Islet precursor cell (in vitro differentiated cells): ENCODE measurements around the gene CDH26.

Experiments used
- DNase-seq: peaks from one replicate; pipeline ENCODE4 v3.0.0-alpha.2; 2018

Gene CDH26

GRCh38 chr20:59958123-59958522 lies at the start of gene CDH26:
Gene CDH26, plus strand, starts transcription at chr20:59958423. Its CDS starts 304 bp downstream, at chr20:59958727.
- no peak for DNase-seq

DNA sequence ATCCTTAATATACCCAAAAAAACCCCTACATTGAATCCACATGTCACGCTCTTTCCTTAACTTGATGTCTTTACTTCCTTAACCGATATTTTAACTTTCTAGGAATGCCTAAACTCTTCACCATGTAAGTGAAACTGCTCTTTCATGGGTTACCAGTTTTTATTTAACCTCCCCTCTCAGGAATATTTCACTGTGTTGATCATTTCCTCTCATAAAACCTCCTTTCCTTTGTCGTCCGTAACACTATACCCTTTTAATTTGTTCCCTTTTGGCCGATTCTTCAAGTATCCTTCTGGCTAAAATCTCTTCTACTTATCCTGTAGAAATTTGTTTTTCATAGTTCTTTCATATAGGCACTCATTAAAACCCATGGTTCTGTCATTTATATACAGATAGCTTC lies 49.4 kb upstream of the CDH26 start:
- no peak for DNase-seq

GRCh38 chr20:59911041-59911440 lies 47.2 kb upstream of the CDH26 start:
- no peak for DNase-seq

DNA sequence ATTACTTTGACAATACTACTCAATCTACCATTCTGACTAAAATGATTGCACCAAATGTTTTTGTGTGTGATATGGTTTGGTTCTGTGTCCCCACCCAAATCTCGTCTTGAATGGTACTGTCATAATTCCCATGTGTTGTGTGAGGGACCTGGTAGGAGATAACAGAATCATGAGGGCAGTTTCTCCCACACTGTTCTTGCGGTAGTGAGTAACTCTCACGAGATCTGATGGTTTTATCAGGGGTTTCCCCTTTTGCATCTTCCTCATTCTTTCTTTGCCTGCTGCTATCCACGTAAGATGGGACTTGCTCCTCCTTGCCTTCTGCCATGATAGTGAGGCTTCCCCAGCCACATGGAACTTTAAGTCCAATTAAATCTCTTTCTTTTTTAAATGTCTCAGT lies 45.6 kb upstream of the CDH26 start:
- no peak for DNase-seq

- DNase-seq: no peak
Measured at GRCh38 chr20:59920944-59921343, 37.3 kb upstream of the CDH26 start.

DNA sequence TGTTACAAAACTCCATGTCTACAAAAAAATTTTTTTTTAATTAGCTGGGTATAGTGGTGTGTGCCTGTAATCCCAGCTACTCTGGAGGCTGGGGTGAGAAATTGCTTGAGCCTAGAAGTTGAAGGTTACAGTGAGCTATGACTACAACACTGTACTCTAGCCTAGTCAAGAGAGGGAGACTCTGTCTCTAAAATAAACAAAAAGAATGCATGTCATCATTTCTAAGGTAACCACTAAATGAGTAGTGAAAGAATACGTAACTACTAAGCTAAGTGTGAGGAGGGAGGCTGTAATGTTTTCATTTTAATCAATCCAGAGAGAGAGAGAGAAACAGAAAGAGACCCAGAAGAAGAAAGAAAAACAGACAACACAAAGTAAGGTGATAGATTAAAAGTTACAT lies 34.7 kb upstream of the CDH26 start:
- no peak for DNase-seq

DNA sequence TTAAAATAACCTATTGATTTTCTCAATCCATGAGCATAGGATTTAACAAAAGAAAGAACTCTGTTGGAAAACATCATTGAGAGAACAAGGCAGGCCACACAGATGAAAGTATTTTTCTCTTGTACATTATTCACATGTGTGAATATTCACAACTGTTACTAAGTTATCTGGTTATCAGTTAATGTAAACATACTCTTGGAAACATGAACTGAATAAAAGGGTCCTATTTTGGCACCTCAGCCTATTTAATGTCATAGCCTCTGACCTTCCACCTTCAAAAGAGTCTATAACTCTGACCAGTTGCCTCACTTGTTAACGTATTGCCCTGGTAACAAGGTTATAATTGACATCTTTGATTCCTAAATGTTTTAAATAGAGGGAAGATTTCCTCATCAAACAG lies 32.9 kb upstream of the CDH26 start:
- no peak for DNase-seq

DNA sequence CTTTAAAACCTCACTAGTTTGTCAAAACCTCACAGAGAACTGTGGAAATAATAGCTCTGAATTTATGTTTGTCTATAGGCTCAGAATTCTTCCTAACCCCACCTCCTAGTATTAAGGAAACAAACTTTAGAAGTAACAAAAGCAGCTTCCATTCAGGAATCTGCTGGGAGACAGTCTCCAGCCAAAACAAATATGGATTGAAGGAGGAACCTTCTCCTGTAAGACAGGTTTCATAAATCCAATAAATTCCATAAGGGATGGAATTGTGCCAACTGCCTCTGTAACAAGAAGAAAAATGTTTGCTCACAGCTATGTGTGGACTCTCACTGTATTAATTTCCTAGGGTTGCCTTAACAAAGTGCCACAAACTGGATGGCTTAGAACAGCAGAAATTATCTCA lies 32.3 kb upstream of the CDH26 start:
- DNase-seq: no peak

DNA sequence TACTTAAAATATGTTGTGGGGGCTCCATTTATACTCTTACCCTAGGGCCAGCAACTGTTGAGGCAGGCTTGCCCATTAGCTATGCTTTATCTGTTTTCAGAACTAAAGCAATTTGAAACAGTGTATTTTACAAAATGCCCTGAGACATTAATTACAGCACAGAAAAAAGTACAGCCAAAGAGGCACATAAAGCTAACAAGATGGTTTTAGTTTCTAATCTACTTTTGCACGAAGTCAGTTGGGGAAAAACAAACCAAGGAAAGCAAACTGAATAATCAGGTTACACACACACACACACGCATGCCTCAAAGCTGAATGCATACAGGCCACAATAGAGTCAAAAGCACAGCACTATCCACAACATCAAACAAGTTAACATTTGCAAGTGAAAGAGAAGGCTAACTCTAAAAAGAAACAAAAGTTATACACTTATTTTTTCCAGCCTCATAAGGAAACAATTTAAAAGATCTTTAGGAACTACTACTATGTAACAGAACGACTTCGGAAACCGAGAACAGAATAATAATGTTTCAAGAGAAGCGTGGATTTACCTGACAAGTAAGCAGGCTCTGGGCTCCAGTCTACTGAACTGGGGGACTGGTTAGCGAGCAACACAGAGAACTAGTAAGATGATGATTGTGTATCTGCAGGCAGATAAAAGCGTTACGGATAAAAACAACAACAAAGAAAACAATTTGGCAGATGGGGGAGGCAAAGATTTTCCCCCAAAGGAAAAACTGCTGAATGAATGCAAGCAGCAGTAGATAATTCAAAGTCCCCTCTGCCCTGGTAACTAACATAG lies 26.5 kb upstream of the CDH26 start:
- DNase-seq: no peak

DNA sequence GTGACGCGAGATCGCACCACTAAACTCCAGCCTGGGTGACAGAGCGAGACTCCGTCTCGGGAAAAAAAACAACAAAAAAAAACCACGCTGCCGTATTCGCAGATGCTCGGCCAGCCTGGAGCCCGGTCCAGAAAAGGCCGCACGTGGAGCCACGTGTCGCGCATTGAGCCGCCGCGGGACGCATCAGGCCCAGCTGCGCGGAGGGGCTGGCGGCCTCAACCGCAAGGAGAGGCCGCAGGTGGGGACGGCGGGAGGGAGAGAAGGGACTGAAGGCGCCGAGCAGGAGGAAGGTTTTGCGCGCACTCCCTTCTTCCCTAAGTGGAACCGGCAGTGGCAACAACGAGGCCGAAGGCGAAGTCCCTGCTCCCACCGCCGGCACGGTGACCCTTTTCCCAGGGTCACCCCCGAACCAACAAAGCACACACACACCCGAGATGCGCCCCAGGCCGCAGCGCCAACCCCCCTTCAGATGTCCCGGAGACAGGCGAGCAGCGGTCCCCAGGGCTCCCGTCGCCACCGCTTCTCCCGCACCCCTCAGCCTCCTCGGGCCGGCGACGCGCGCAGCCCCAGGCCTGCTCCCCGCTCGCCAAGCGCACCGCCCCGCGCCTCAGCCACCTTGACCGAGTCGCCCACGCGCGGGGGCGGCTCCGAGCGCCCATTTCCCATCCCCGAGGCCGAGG lies 25.5 kb upstream of the CDH26 start:
- no peak for DNase-seq

DNA sequence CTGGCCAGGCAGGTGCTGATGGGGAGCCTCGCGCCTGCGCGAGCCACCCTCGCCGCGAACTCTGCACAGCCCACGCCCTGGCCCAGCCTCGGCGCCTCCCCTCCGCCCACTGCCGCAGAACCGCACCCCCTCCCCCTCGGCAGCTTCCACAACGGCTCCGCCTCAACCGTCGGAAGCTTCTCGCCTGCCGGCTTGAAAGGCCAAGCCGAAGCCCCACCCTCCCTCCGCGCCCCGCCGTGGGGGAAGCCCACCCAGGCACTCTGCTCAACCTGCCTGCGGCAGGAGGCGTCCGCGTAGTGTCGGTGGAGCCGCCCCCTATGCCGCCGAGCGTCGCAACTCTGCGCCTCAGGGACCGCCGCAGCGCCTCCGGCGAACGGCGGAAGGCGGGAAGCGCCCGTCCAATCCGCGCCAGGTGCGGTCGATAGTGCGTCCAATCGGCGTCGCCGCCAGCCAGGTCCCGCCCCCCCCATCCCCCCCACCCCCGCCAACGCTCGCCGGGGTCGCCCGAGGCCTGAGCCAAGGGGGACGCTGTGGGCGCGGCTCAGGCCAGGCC lies 24.9 kb upstream of the CDH26 start, which contains the start of gene SYCP2:
TSS of gene SYCP2 (minus strand) at position 342 of the 553 bp plus-strand sequence. CDS start 11,224 bp downstream, outside the sequence.
- DNase-seq: no peak

DNA sequence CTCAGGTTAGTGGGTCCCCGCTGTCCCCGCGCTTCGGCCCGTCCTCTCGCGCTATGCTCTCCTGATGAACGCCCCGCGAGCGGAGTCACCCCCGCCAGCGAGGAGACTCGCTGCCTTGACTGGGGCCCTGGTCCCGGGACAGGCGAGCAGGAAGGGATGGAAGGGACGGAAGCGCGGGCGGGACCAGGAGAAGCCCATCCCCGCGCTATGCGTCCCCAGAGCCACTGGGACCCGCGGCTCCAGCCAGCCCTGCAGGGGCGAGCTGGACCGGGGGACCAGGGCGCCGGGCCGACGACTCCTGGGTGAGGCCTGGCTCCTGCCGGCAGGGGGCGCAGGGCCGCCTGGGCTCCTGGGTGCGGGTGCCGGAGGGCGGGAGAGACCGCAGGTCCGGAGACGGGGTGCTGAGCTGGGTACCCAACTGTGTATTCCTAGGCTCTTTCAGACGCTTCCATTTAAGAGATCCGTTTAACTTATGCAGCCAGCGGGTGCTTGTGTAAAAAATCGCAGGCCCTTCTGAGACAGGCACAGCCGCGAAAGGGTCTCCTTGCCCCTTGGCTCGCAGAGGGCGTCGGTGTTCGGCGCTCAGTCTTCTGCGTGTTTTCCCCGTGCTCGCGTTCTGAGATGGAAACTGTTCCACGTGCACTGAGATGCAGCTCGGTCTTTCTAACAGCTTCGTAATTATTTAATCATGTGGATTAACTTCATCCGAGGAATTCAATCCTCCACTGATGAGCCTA lies 24.2 kb upstream of the CDH26 start:
- peak; percentile 87 for DNase-seq

DNA sequence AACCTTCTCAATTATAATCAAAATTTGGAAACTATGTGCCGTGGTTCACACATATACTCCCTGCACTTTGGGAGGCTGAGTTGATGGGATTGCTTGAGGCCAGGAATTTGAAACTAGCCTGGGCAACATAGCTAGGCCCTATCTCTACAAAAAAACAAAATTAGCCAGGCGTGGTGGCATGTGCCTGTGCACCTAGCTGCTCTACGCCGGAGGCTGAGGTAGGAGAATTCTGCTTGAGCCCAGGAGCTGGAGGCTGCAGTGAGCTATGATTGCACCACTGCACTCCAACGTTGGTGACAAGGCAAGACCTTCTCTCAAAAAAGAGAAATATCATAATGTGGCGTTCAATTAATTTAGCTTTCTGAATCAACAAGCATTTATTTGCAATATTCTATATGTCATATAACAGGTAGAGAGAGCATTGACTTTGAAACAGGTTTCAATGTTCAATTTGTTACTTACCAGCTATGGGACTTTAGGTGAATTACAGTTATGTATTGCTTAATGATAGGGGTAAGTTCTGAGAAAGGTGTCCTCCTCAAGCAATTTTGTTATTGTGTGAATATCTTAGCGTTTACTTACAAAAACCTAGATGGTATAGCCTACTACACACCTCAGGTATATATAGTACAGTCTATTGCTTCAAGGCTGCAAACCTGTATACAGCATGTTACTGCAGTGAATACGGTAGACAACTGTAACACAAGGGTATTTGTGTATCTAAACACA lies 22.6 kb upstream of the CDH26 start:
- DNase-seq: no peak

DNA sequence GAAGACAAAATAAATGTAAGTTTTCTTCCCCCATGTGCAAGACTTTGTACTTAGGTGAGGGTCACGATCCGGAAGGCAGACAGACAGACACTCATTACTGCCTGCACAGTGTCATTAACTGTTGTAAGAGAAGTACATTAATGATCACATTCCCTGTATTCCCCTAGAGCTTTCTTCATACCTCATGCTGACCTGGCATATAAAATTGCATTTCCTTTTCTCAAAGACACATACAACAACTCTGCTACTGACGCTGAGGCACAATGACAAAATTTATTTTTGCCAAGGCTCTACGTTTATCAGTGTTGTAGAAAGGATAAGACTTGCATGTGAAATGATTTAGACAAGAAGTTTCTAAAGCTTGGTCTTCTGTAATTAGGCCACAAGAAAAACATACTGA lies 21.8 kb upstream of the CDH26 start:
- no peak for DNase-seq

GRCh38 chr20:59937150-59937549 lies 21.1 kb upstream of the CDH26 start:
- no peak for DNase-seq

DNA sequence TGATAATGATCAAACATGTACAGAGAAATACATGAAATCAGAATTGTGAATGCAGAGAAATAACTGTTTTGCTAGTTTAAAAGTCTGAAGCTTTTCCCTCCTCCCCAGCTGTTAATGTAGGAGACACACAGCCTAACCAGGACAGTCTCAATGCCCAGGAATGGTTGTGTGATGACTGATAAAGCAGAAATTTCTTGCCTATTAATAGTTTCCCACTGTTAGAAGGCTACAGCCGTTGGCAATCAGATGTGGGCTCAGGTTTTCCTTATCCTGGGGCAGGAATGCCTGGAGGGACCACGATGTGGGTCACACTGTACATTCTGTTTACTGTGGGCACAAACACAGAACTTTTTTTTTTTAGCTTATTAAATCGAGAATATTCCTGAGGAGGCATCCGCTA lies 20.0 kb upstream of the CDH26 start:
- no peak for DNase-seq

DNA sequence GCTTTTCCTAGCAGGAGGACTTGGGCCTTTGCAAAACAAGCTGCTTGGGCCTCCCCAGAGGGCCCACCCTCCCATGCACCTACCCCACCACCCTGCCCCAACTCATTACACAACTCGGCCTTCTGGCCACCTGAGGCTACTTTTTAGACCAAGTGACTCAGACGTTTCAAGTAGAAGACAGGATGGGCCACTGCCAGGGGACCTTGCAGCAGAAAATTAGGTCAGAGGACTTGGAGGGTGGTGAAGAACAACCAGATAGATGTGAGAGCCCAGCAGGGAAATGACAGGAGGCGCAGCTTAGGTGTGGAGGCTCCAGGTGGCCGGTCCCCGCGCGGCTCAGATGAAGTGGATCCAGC lies 19.5 kb upstream of the CDH26 start:
- no peak for DNase-seq

DNA sequence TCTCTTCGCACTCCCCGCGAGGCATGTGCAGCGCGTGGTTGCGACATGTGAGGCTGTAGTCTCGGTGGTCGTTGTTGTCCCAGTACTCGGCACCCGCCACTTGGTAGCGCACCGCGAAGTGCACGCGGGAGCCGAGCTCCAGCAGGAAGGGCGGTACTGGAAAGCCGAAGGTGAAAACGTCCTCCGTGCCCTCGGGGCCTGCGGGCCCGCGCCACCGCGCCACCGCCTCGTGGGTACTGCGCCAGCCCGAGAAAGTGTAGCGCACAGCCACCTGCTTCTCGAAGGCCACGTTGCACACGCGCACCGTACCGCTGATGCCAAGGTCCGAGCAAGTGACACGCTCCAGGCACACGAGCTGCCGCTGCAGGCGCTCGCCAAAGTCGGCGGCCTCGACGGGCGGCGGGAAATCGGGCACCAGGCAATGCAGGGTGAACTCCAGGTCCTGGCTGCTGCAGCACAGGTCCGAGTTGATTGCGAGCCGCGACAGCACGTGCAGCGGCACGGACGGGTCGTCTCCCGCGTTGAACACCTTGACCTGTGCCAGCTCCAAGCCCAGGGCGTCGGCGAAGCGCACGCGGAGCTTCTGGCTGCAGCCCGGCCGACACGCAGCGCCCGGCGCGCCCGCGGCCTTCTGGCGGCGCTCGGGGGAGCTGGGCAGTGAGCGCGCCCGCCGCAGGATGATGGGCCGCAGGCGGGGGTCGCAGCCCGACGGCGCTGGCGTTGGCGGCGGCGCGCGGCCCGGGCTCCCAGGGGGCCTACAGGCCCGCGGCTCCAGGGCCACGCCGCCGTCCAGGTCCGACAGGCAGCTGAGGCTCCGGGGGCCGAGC lies 19.0 kb upstream of the CDH26 start:
- peak; percentile 64 for DNase-seq

- no peak for DNase-seq
Measured at GRCh38 chr20:59939879-59940128, 18.4 kb upstream of the CDH26 start.

DNA sequence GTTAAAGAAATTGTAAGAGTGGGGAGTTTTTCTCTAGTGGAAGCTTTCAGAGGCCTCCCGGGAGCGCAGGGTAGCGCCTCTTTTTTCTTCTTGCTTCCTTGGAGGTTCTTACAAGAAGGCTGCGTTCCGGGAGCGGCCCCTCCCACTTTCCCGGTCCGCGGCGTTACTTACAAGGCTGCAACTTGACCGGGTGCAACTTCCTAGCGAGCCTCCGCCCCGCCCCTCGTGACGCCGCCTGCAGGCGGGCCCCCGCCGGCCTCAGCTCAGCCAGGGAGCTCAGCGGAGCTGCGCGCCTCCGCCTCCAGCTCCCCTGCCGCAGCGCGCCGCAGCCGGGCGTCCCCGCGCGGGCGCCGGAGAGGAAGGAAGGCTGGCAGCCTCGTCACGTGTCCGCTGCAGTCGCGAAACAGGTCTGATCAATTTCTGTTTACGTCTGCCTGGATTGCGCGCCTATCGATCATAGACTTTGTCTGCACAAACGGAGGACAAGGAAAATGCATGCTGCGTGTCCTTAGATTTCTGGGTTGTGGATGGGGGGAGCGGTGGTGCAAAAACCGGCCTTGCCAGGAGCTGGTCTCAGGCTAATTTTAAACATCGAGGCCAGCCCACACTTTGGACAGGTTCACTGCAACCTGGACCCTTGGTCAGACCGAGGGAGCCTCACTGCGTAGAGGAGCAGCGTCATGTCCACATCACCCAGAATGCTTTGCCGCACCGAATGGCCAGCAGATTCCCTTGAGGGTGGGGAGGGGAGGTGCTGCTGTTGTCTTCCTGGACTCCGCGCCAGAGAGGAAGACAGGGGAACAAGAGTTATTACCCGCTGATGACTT lies 17.9 kb upstream of the CDH26 start, which contains the start of the genes FAM217B and PPP1R3D:
TSS of gene FAM217B (plus strand) at position 261 of the 827 bp plus-strand sequence. CDS start 3,555 bp downstream, outside the sequence.
TSS of gene PPP1R3D (minus strand) at position 177 of the 827 bp plus-strand sequence. CDS start 374 bp downstream, outside the sequence.
- DNase-seq: peak; percentile 98

DNA sequence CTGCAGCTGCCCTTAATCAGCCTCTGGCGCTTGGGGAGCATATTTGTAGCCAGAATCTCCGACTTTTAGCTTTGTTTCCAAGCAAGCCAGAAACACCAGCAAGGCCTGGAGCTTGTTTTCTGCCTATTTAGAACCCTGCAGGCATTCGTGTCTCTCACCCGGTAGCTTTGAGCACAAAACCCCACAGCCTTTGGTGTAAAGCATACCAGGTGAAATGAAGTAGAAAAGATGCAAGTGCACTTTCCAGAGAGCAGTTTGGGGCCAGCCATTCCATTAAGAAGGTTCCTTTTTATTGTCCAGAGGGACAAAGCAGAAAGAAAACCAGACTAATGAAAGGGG lies 17.3 kb upstream of the CDH26 start:
- no peak for DNase-seq
